Lung microvascular endothelial cell (primary cell): ENCODE data around the gene NTF3. TPM values are rescaled to one million over a fixed set of nuclear protein-coding genes. Genes with fewer than 3 reads are reported as not detected.

ENCODE experiments used
- DNase-seq, 2 donors: peaks; one replicate each; pipeline versions ENCODE4 v3.0.0 to v3.0.0-alpha.2; 2010; ENCODE audit warnings: low read depth in 2 of 2
- total RNA-seq: library from RNA; depleted of rRNA; stranded (reverse); fragments of >200 nt; gene quantifications from 2 replicates; pipeline ENCODE4 v1.2.1, GENCODE V29; 2014

The NTF3 gene
- total RNA-seq, 1 donor from 2014 or later = 0.20 TPM

GRCh38 chr12:5511256-5511643 lies 79.3 kb downstream of the NTF3 start:
- DNase-seq = no peak

GRCh38 chr12:5511644-5512600 lies 80.0 kb downstream of the NTF3 start:
- DNase-seq = peak; percentile 45 to 63

- DNase-seq = no peak
Observed at GRCh38 chr12:5512601-5512970, 80.7 kb downstream of the NTF3 start.

- no peak for DNase-seq
Observed at GRCh38 chr12:5513406-5513805, 81.5 kb downstream of the NTF3 start.

GRCh38 chr12:5514016-5514415 lies 82.1 kb downstream of the NTF3 start:
- DNase-seq = no peak

GRCh38 chr12:5514545-5514944 lies 82.6 kb downstream of the NTF3 start:
- DNase-seq = no peak

GRCh38 chr12:5515458-5515857 lies 83.5 kb downstream of the NTF3 start:
- no peak for DNase-seq

- DNase-seq = no peak
Observed at GRCh38 chr12:5516371-5517241, 84.7 kb downstream of the NTF3 start.

- DNase-seq = no peak
Observed at GRCh38 chr12:5518584-5519365, 86.9 kb downstream of the NTF3 start.

- DNase-seq = no peak
Observed at GRCh38 chr12:5520037-5520436, 88.1 kb downstream of the NTF3 start.

- DNase-seq = no peak
Observed at GRCh38 chr12:5520831-5521230, 88.9 kb downstream of the NTF3 start.

- no peak for DNase-seq
Observed at GRCh38 chr12:5521456-5522325, 89.8 kb downstream of the NTF3 start.

- no peak for DNase-seq
Observed at GRCh38 chr12:5522432-5523335, 90.8 kb downstream of the NTF3 start.

GRCh38 chr12:5523396-5524115 lies 91.6 kb downstream of the NTF3 start:
- no peak for DNase-seq

GRCh38 chr12:5524116-5524768 lies 92.3 kb downstream of the NTF3 start:
- DNase-seq = no peak

- DNase-seq = no peak
Observed at GRCh38 chr12:5524769-5525436, 93.0 kb downstream of the NTF3 start.

GRCh38 chr12:5525783-5526367 lies 94.0 kb downstream of the NTF3 start:
- no peak for DNase-seq
